Coronary artery (tissue), 2 donors: ENCODE measurements around the gene ANKRD45.
A peak's percentile ranks its signal among the peaks of the same experiment; 100 is the strongest.
"Not testable (repeated sequence)": the region's sequence is repeated elsewhere in the genome, so short reads cannot be mapped to it uniquely, and the experiment has no call there.

ENCODE experiments used
- DNase-seq: peaks from one replicate; pipeline ENCODE4 v3.0.0-alpha.2; 2017; ENCODE audit warnings: low spot score
- H3K27ac ChIP-seq, 2 donors: fragments of 200-600 bp; sonication (generic); one replicate each; pipeline ENCODE4 v1.5.1; 2016 to 2019
- H3K4me3 ChIP-seq: fragments of 200-600 bp; sonication (generic); 2 replicates; pipeline ENCODE4 v1.5.1; 2016; ENCODE audit warnings: mild to moderate bottlenecking, moderate library complexity
- CTCF ChIP-seq: fragments of 200-600 bp; sonication (generic); IDR thresholded peaks from one replicate; pipeline ENCODE4 v1.5.1; 2019; ENCODE audit warnings: antibody characterized with exemption

The ANKRD45 gene

GRCh38 chr1:173608503-173609216 lies 61.0 kb downstream of the ANKRD45 start:
- DNase-seq, result no peak
- no peak overlapping the region for H3K4me3 ChIP-seq

GRCh38 chr1:173603056-173603591 lies 66.5 kb downstream of the ANKRD45 start, which contains the start of gene SLC9C2:
SLC9C2 (minus strand) TSS chr1:173603072; CDS start chr1:173601776, 1,296 bp downstream.
- no peak within 1 kb of the TSS for H3K27ac ChIP-seq
- TF ChIP-seq CTCF, result no peak
- peak within 1 kb of the TSS; percentile 64 for H3K4me3 ChIP-seq
- DNase-seq, result no peak

More at GRCh38 chr1:173608503-173609216, 61.0 kb downstream of the ANKRD45 start:
- no peak overlapping the region for H3K27ac ChIP-seq
- TF ChIP-seq CTCF, result no peak

- no peak for DNase-seq
- H3K27ac ChIP-seq, result no peak overlapping the region
- TF ChIP-seq CTCF, result no peak
- no peak overlapping the region for H3K4me3 ChIP-seq
These were observed 68.1 kb downstream of the ANKRD45 start for GRCh38 chr1:173601588-173601987.

GRCh38 chr1:173596097-173596825 lies 73.4 kb downstream of the ANKRD45 start:
- DNase-seq, result no peak
- no peak overlapping the region for H3K27ac ChIP-seq
- no peak overlapping the region for H3K4me3 ChIP-seq
- no peak for TF ChIP-seq CTCF

GRCh38 chr1:173591138-173591537 lies 78.5 kb downstream of the ANKRD45 start:
- DNase-seq, H3K4me3 ChIP-seq, H3K27ac ChIP-seq: not testable (repeated sequence)

GRCh38 chr1:173590557-173590956 lies 79.1 kb downstream of the ANKRD45 start:
- Histone ChIP-seq H3K4me3 (no peak overlapping the region), H3K27ac (no peak overlapping the region)
- no peak for TF ChIP-seq CTCF
- no peak for DNase-seq

- TF ChIP-seq CTCF, result no peak
- DNase-seq, result no peak
- H3K4me3 ChIP-seq, result no peak overlapping the region
These were observed 88.1 kb downstream of the ANKRD45 start for GRCh38 chr1:173581383-173582079.

More at GRCh38 chr1:173581383-173582079, 88.1 kb downstream of the ANKRD45 start:
- H3K27ac ChIP-seq, result no peak overlapping the region
